HepG2 (cell line): ENCODE data around the gene SLC13A5.

ENCODE experiments used
- CBX2 ChIP-seq, 2 experiments: fragments of 200-600 bp in 1 of 2; sonication (generic); formaldehyde crosslinking in 1 of 2; IDR thresholded peaks; 2 replicates each; pipeline versions ENCODE4 v1.7.0 to v1.8.1; 2018 to 2022; ENCODE audit warnings: low read depth in 2 of 2, low read length in 1 of 2, mild to moderate bottlenecking in 1 of 2, missing genetic modification reagents in 1 of 2
- CTCF ChIP-seq: sonication (generic); formaldehyde crosslinking; IDR thresholded peaks from 2 replicates; pipeline ENCODE4 v1.5.0; 2020; ENCODE audit warnings: mild to moderate bottlenecking, missing genetic modification reagents, moderate library complexity
- FOXC1 ChIP-seq: sonication (generic); formaldehyde crosslinking; IDR thresholded peaks from 2 replicates; pipeline ENCODE4 v1.8.0; 2022; ENCODE audit warnings: mild to moderate bottlenecking, missing genetic modification reagents, borderline replicate concordance
- MEIS2 ChIP-seq: sonication (generic); formaldehyde crosslinking; IDR thresholded peaks from 2 replicates; pipeline ENCODE4 v1.9.0; 2021; ENCODE audit warnings: mild to moderate bottlenecking, missing genetic modification reagents

GRCh38 chr17:6716736-6717135 is 3.6 kb upstream of the SLC13A5 start:
- TF ChIP-seq CBX2 (IDR thresholded peaks at IDR 0.05; ENCODE audit: low read depth, low read length) = no peak
- no peak for TF ChIP-seq CBX2 (CRISPR knock-in tag; IDR thresholded peaks at IDR 0.05; ENCODE audit: low read depth)
- no peak for TF ChIP-seq FOXC1
- no peak for TF ChIP-seq CTCF (CRISPR knock-in tag)
- no peak for TF ChIP-seq MEIS2 (CRISPR knock-in tag)
